WTC11 (cell line): ENCODE data around the gene PRCD. TPM values are rescaled to one million over a fixed set of nuclear protein-coding genes. Genes with fewer than 3 reads are reported as not detected.

Source experiments
- ATAC-seq: fragments of 200-7000 bp; cut with Tn5 transposase; 2 replicates; pipeline ENCODE4 v1.10.0; 2021; ENCODE audit warnings: mild to moderate bottlenecking, moderate library complexity
- CTCF ChIA-PET: fragments of 300-600 bp; sonication (Branson Sonifier 250); formaldehyde crosslinking; loops from one replicate; lab custom pipeline; 2021; ENCODE audit warnings: antibody characterized with exemption; lab: Charles Lee
- POLR2A ChIA-PET: fragments of 350-600 bp; sonication (Branson Sonifier 250); formaldehyde crosslinking; loops from one replicate; lab custom pipeline; 2021; ENCODE audit warnings: antibody characterized with exemption; lab: Charles Lee
- DNase-seq: peaks from one replicate; pipeline ENCODE4 v3.0.0; 2021; ENCODE audit warnings: low spot score
- H3K27ac Mint-ChIP-seq: 2 replicates; pipeline ENCODE4 v1.8.0; 2021; ENCODE audit warnings: mixed read lengths
- H3K27me3 Mint-ChIP-seq: 2 replicates; pipeline ENCODE4 v1.8.0; 2021; ENCODE audit warnings: low read depth, mild to moderate bottlenecking, moderate library complexity, mixed read lengths
- H3K36me3 Mint-ChIP-seq: 2 replicates; pipeline ENCODE4 v1.8.0; 2021; ENCODE audit warnings: mixed read lengths
- H3K4me1 Mint-ChIP-seq: 2 replicates; pipeline ENCODE4 v1.8.0; 2022; ENCODE audit warnings: mixed read lengths
- H3K4me3 Mint-ChIP-seq: 2 replicates; pipeline ENCODE4 v1.8.0; 2021; ENCODE audit warnings: mild to moderate bottlenecking, moderate library complexity, mixed read lengths
- H3K9me3 Mint-ChIP-seq: 2 replicates; pipeline ENCODE4 v1.8.0; 2021; ENCODE audit warnings: mixed read lengths
- AR ChIP-seq: fragments of 250-450 bp; sonication (Bioruptor Pico); IDR thresholded peaks from 2 replicates; pipeline ENCODE4 v1.9.0; 2021; ENCODE audit warnings: mild to moderate bottlenecking
- ARID4B ChIP-seq: sonication (generic); formaldehyde crosslinking; IDR thresholded peaks from 2 replicates; pipeline ENCODE4 v1.8.0; 2023; ENCODE audit warnings: missing genetic modification reagents, mild to moderate bottlenecking, borderline replicate concordance
- ATF1 ChIP-seq: sonication (generic); formaldehyde crosslinking; IDR thresholded peaks from 2 replicates; pipeline ENCODE4 v1.8.1; 2023; ENCODE audit warnings: mild to moderate bottlenecking, moderate library complexity, missing genetic modification reagents
- ATF6 ChIP-seq: sonication (generic); formaldehyde crosslinking; IDR thresholded peaks from 2 replicates; pipeline ENCODE4 v1.8.1; 2023; ENCODE audit warnings: mild to moderate bottlenecking, missing genetic modification reagents
- ESRRA ChIP-seq: sonication (generic); formaldehyde crosslinking; IDR thresholded peaks from 2 replicates; pipeline ENCODE4 v1.8.1; 2022; ENCODE audit warnings: mild to moderate bottlenecking, missing genetic modification reagents, borderline replicate concordance
- ETV6 ChIP-seq: sonication (generic); formaldehyde crosslinking; IDR thresholded peaks from 2 replicates; pipeline ENCODE4 v1.8.1; 2022; ENCODE audit warnings: mild to moderate bottlenecking, missing genetic modification reagents
- GABPB1 ChIP-seq: sonication (generic); formaldehyde crosslinking; IDR thresholded peaks from 2 replicates; pipeline ENCODE4 v1.8.1; 2023; ENCODE audit warnings: mild to moderate bottlenecking, missing genetic modification reagents
- IRF2 ChIP-seq: sonication (generic); formaldehyde crosslinking; IDR thresholded peaks from 2 replicates; pipeline ENCODE4 v1.8.0; 2022; ENCODE audit warnings: low read depth, missing genetic modification reagents, borderline replicate concordance
- JUN ChIP-seq: sonication (generic); formaldehyde crosslinking; IDR thresholded peaks from 2 replicates; pipeline ENCODE4 v1.8.0; 2023; ENCODE audit warnings: mild to moderate bottlenecking, missing genetic modification reagents
- NFYB ChIP-seq: sonication (generic); formaldehyde crosslinking; conservative IDR thresholded peaks from 2 replicates; pipeline ENCODE4 v1.8.0; 2022; ENCODE audit warnings: low read depth, missing genetic modification reagents
- NR3C1 ChIP-seq: sonication (generic); formaldehyde crosslinking; conservative IDR thresholded peaks from 2 replicates; pipeline ENCODE4 v1.8.1; 2023; ENCODE audit warnings: low read depth, mild to moderate bottlenecking, missing genetic modification reagents
- PREB ChIP-seq: sonication (generic); formaldehyde crosslinking; IDR thresholded peaks from 2 replicates; pipeline ENCODE4 v1.8.1; 2022; ENCODE audit warnings: mild to moderate bottlenecking, missing genetic modification reagents, moderate library complexity, borderline replicate concordance
- PRRX2 ChIP-seq: fragments of 250-450 bp; sonication (Bioruptor Pico); IDR thresholded peaks from 2 replicates; pipeline ENCODE4 v1.8.0; 2021; ENCODE audit warnings: mild to moderate bottlenecking
- USF1 ChIP-seq: sonication (generic); formaldehyde crosslinking; IDR thresholded peaks from 2 replicates; pipeline ENCODE4 v1.8.0; 2022; ENCODE audit warnings: mild to moderate bottlenecking, missing genetic modification reagents
- ZBTB21 ChIP-seq: sonication (generic); formaldehyde crosslinking; IDR thresholded peaks from 2 replicates; pipeline ENCODE4 v1.8.1; 2023; ENCODE audit warnings: mild to moderate bottlenecking, missing genetic modification reagents, borderline replicate concordance
- ZNF232 ChIP-seq: sonication (generic); formaldehyde crosslinking; IDR thresholded peaks from 2 replicates; pipeline ENCODE4 v1.8.0; 2022; ENCODE audit warnings: mild to moderate bottlenecking, missing genetic modification reagents
- ZNF671 ChIP-seq: fragments of 250-450 bp; sonication (Bioruptor Pico); IDR thresholded peaks from 2 replicates; pipeline ENCODE4 v1.8.0; 2021; ENCODE audit warnings: mild to moderate bottlenecking
- ZSCAN18 ChIP-seq: fragments of 250-450 bp; sonication (Bioruptor Pico); IDR thresholded peaks from 2 replicates; pipeline ENCODE4 v2.1.2; 2022; ENCODE audit warnings: mild to moderate bottlenecking, moderate library complexity
- total RNA-seq: library from RNA; stranded (reverse); gene quantifications from 3 replicates; pipeline ENCODE4 v1.2.3, GENCODE V29; 2021

PRCD gene
- total RNA-seq, 1 experiment from 2014 or later, result 2.7 TPM

- no peak for TF ChIP-seq NR3C1 (CRISPR knock-in tag)
- TF ChIP-seq NFYB (CRISPR knock-in tag), result no peak
- TF ChIP-seq JUN (CRISPR knock-in tag), result no peak
- no peak for TF ChIP-seq PRRX2 (CRISPR knock-in tag)
- no peak for TF ChIP-seq ZSCAN18 (CRISPR knock-in tag)
- TF ChIP-seq ESRRA (CRISPR knock-in tag), result no peak
- no peak for TF ChIP-seq ZNF232 (CRISPR knock-in tag)
- TF ChIP-seq ZNF671 (CRISPR knock-in tag), result no peak
- TF ChIP-seq ATF1, result no peak
- TF ChIP-seq IRF2 (CRISPR knock-in tag), result no peak
- no peak for TF ChIP-seq ZBTB21 (CRISPR knock-in tag)
Measured at GRCh38 chr17:76528528-76529223, 11.2 kb upstream of the PRCD start (continued).

GRCh38 chr17:76529224-76530094 lies 10.4 kb upstream of the PRCD start:
- TF ChIP-seq PREB (CRISPR knock-in tag), result peak; percentile 68; the same call in 1 of the 2 replicates
- peak; percentile 59 for TF ChIP-seq GABPB1 (CRISPR knock-in tag)
- TF ChIP-seq ATF6 (CRISPR knock-in tag), result no peak
- no peak for TF ChIP-seq USF1 (CRISPR knock-in tag)
- peak; percentile 15 for ATAC-seq
- no peak for DNase-seq
- H3K4me1 Mint-ChIP-seq, result peaks cover 22% of the 10 kb centered on the region
- ChIA-PET POLR2A (no interaction called here), CTCF (interaction anchor here (1.1 to 2.9 kb wide), 7 partner anchors 11 to 324 kb away, joined by 4 to 23 read pairs (median 9); partner anchors contain the start of gene PRCD)
- H3K9me3 Mint-ChIP-seq, result no peaks in the 10 kb centered on the region
- H3K27me3 Mint-ChIP-seq, result peaks cover 3% of the 10 kb centered on the region
- no peak overlapping the region for H3K4me3 Mint-ChIP-seq
- H3K36me3 Mint-ChIP-seq, result no peaks in the 10 kb centered on the region
- no peak overlapping the region for H3K27ac Mint-ChIP-seq

- ATAC-seq (no peak), DNase-seq (no peak)
- ChIA-PET POLR2A (no interaction called here), CTCF (interaction anchor here (1.1 to 2.9 kb wide), 4 partner anchors 10 to 325 kb away, joined by 4 to 12 read pairs (median 7); partner anchors contain the start of gene PRCD)
- Mint-ChIP-seq H3K4me1 (peaks cover 17% of the 10 kb centered on the region), H3K9me3 (no peaks in the 10 kb centered on the region), H3K27me3 (peaks cover 4% of the 10 kb centered on the region), H3K4me3 (no peak overlapping the region), H3K36me3 (no peaks in the 10 kb centered on the region), H3K27ac (peak overlapping the region; percentile 78; the same call in 1 of the 2 replicates)
- TF ChIP-seq ARID4B (CRISPR knock-in tag) (no peak), ETV6 (CRISPR knock-in tag) (no peak), ATF1 (no peak), AR (CRISPR knock-in tag) (no peak)
Measured at GRCh38 chr17:76530095-76530723, 9.6 kb upstream of the PRCD start.
